ENCODE measurements around the gene ETV3. TPM values are rescaled to one million over a fixed set of nuclear protein-coding genes. Genes with fewer than 3 reads are reported as not detected.

Gene ETV3
- total and polyA plus RNA-seq, 8 donors, result 3.8 to 30.8 (median 11.5) TPM

DNA sequence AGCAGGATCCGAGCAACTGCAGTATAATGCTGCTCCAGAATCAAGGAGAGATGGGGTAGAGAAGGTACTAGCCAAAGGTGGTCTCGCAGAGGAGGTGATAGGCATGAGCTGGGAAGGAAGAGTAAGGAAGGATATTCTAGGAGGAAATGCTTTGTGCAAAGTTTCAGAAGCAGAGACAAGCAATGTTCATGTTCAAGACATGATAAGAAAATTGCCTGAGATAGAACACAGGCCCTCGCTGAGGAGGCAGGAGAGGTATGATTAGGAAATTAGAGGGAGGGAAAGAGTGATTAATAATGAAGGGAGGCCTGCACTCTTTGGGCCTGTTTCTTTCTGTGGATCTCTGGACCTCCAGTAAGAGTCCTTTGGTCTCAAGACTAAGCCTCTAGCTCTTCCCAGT lies 12.9 kb upstream of the ETV3 start:
- Histone ChIP-seq H3K27me3 (peaks cover 0 to 7% (median 0%) of the 10 kb centered on the region in 3 donors), H3K27ac (no peak overlapping the region), H3K4me1 (peaks cover 18 to 45% (median 26%) of the 10 kb centered on the region in 4 donors), H3K36me3 (no peaks in the 10 kb centered on the region), H3K9me3 (no peaks in the 10 kb centered on the region), H3K4me3 (no peak overlapping the region)
- TF ChIP-seq EP300 (IDR thresholded peaks at IDR 0.05) (no peak), CTCF (IDR thresholded peaks at IDR 0.05) (no peak), POLR2A (IDR thresholded peaks at IDR 0.05) (no peak), POLR2AphosphoS5 (IDR thresholded peaks at IDR 0.05) (no peak)
- 80 to 93% (median 87%) methylated on average over 3 of the region's 3 CpGs for WGBS, 5 donors
- DNase-seq, result no peak
- intact Hi-C loops (cut with DNase I; ENCODE audit: low total_unique reads), result no loop called here

- H3K27me3 ChIP-seq, result peaks cover 0 to 4% (median 0%) of the 10 kb centered on the region in 3 donors
- no peaks in the 10 kb centered on the region for H3K36me3 ChIP-seq
- H3K9me3 ChIP-seq, result no peaks in the 10 kb centered on the region
- peaks cover 14 to 41% (median 22%) of the 10 kb centered on the region in 4 donors for H3K4me1 ChIP-seq
- DNase-seq, result no peak
- TF ChIP-seq CTCF (IDR thresholded peaks at IDR 0.05), result no peak
- TF ChIP-seq POLR2AphosphoS5 (IDR thresholded peaks at IDR 0.05), result no peak
- TF ChIP-seq EP300 (IDR thresholded peaks at IDR 0.05), result no peak
- no peak for TF ChIP-seq POLR2A (IDR thresholded peaks at IDR 0.05)
- 86 to 93% (median 91%) methylated on average over 6 of the region's 6 CpGs for WGBS, 5 donors
- intact Hi-C loops (cut with DNase I; ENCODE audit: low total_unique reads), result no loop called here
- H3K27ac ChIP-seq, result no peak overlapping the region
- no peak overlapping the region for H3K4me3 ChIP-seq
Observed at GRCh38 chr1:157150631-157151030, 12.4 kb upstream of the ETV3 start.

- H3K27ac ChIP-seq, result peak overlapping the region in 3 of 5 donors; percentile 21 to 59 (median 30)
- DNase-seq, result peak in 1 of 2 donors; percentile 50
- H3K4me1 ChIP-seq, result peaks cover 0 to 15% (median 2%) of the 10 kb centered on the region in 4 donors
- H3K27me3 ChIP-seq, result no peaks in the 10 kb centered on the region
- no peak overlapping the region for H3K4me3 ChIP-seq
- WGBS, 5 donors, result 40 to 53% (median 49%) methylated on average over 10 of the region's 10 CpGs
- intact Hi-C loops (cut with DNase I; ENCODE audit: low total_unique reads), result no loop called here
- no peaks in the 10 kb centered on the region for H3K36me3 ChIP-seq
- H3K9me3 ChIP-seq, result no peaks in the 10 kb centered on the region
- TF ChIP-seq EP300 (IDR thresholded peaks at IDR 0.05), result no peak
- TF ChIP-seq CTCF (IDR thresholded peaks at IDR 0.05), result no peak
- TF ChIP-seq POLR2A (IDR thresholded peaks at IDR 0.05), result no peak
- no peak for TF ChIP-seq POLR2AphosphoS5 (IDR thresholded peaks at IDR 0.05)
Observed at GRCh38 chr1:157147906-157148700, 9.9 kb upstream of the ETV3 start.

GRCh38 chr1:157147037-157147436 lies 8.8 kb upstream of the ETV3 start:
- intact Hi-C loops (cut with DNase I; ENCODE audit: low total_unique reads), result no loop called here
- Histone ChIP-seq H3K9me3 (no peaks in the 10 kb centered on the region), H3K36me3 (no peaks in the 10 kb centered on the region), H3K27ac (peak overlapping the region in 1 of 5 donors; percentile 59), H3K4me1 (peaks cover 0 to 11% (median 2%) of the 10 kb centered on the region in 4 donors), H3K27me3 (no peaks in the 10 kb centered on the region), H3K4me3 (no peak overlapping the region)
- no peak for DNase-seq
- TF ChIP-seq CTCF (IDR thresholded peaks at IDR 0.05), result no peak
- TF ChIP-seq POLR2A (IDR thresholded peaks at IDR 0.05), result no peak
- WGBS, 5 donors, result 81 to 92% (median 88%) methylated on average over 1 of the region's 1 CpG

Measured in stomach (tissue), 9 donors.